Measurements from ENCODE around the gene FAM219B. TPM values are rescaled to one million over a fixed set of nuclear protein-coding genes. Genes with fewer than 3 reads are reported as not detected.

Gene FAM219B
- total RNA-seq, 1 experiment from 2014 or later = 29.3 TPM

DNA sequence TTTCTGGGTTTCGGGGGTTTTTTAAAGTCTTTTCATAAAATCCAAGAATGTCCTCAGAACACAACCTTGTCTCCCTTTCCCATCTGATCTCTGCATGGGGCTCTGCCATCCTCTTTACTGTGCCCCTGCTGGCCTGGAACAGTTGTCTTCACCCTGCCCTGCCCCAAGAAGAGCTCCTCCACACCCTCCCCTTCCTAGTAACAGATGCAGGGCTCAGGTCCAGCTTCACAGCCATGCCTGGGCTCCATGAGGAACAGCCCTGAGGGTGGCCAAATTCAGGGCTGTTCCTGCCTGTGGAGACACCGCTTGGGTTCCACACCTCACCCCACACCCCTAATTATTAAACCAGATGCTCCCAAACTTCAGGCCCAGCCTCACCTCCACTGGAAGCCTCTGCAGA lies 50.8 kb downstream of the FAM219B start:
- no peaks in the 10 kb centered on the region for H3K4me1 ChIP-seq
- H3K36me3 ChIP-seq = no peaks in the 10 kb centered on the region
- H3K9me3 ChIP-seq (replicated peaks) = no peaks in the 10 kb centered on the region
- H3K27me3 ChIP-seq = no peaks in the 10 kb centered on the region
- H3K27ac ChIP-seq = no peak overlapping the region
- no peak overlapping the region for H3K4me3 ChIP-seq
- DNase-seq = peak; percentile 32 to 47

- Histone ChIP-seq H3K36me3 (no peaks in the 10 kb centered on the region), H3K4me3 (no peak overlapping the region), H3K4me1 (no peaks in the 10 kb centered on the region), H3K27me3 (no peaks in the 10 kb centered on the region), H3K27ac (no peak overlapping the region), H3K9me3 (replicated peaks) (no peaks in the 10 kb centered on the region)
- DNase-seq = no peak
These were observed 52.1 kb downstream of the FAM219B start for GRCh38 chr15:74854453-74855022.

- Histone ChIP-seq H3K4me3 (no peak overlapping the region), H3K27ac (no peak overlapping the region), H3K27me3 (no peaks in the 10 kb centered on the region), H3K36me3 (peaks cover 9% of the 10 kb centered on the region; the same call in 1 of the 2 replicates), H3K4me1 (no peaks in the 10 kb centered on the region), H3K9me3 (replicated peaks) (no peaks in the 10 kb centered on the region)
- DNase-seq = no peak
These were observed 54.7 kb downstream of the FAM219B start for GRCh38 chr15:74851960-74852359.

DNA sequence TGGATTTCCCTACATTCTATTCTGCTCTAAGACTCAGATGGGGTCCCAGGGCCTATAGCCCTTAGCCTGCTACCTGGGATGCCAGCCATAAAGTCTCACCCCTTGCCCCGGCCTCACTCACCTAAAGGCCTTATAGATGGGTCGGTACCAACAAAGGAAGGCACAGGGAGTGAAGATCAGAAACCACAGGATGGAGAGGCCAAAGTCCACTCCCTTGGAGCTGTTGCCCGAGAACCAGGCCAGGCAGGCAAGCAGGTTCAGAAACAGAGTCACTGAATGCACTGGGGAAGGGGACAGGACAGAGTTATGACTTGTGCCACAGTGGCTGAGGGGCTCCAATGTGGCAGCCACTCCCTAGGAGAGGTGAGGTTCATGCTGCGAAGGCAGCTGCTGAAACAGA lies 56.3 kb downstream of the FAM219B start:
- Histone ChIP-seq H3K27me3 (no peaks in the 10 kb centered on the region), H3K27ac (no peak overlapping the region), H3K9me3 (replicated peaks) (no peaks in the 10 kb centered on the region), H3K4me3 (no peak overlapping the region), H3K4me1 (no peaks in the 10 kb centered on the region), H3K36me3 (peaks cover 9% of the 10 kb centered on the region; the same call in 1 of the 2 replicates)
- no peak for DNase-seq

Other genes with a start within 250 kb of the FAM219B start
- 19.7 and 21.6 TPM in 2 replicates for gene EDC3, start 210.8 kb downstream of the FAM219B start, total RNA-seq (2014; rRNA removed; shearing (Covaris generic))
- not detected in 2 replicates for gene CYP1A1, start 181.3 kb downstream of the FAM219B start, total RNA-seq (2014; rRNA removed; shearing (Covaris generic))
- gene CYP1A2, start 158.0 kb downstream of the FAM219B start, total RNA-seq (2014; rRNA removed; shearing (Covaris generic)) = not detected in 2 replicates
- 23.2 and 24.0 TPM in 2 replicates for gene CSK, start 124.8 kb downstream of the FAM219B start, total RNA-seq (2014; rRNA removed; shearing (Covaris generic))
- gene LMAN1L, start 94.0 kb downstream of the FAM219B start, total RNA-seq (2014; rRNA removed; shearing (Covaris generic)) = not detected in 2 replicates
- not detected in 2 replicates for gene CPLX3, start 80.2 kb downstream of the FAM219B start, total RNA-seq (2014; rRNA removed; shearing (Covaris generic))
- 27.1 and 28.3 TPM in 2 replicates for gene ULK3, start 63.7 kb downstream of the FAM219B start, total RNA-seq (2014; rRNA removed; shearing (Covaris generic))
- gene SCAMP2, start 33.5 kb downstream of the FAM219B start, total RNA-seq (2014; rRNA removed; shearing (Covaris generic)) = 25.8 and 29.2 TPM in 2 replicates
- 24.2 and 25.5 TPM in 2 replicates for gene MPI, start 16.8 kb downstream of the FAM219B start, total RNA-seq (2014; rRNA removed; shearing (Covaris generic))
- 212 and 220 TPM in 2 replicates for gene COX5A, start 31.2 kb upstream of the FAM219B start, total RNA-seq (2014; rRNA removed; shearing (Covaris generic))
- gene RPP25, start 49.9 kb upstream of the FAM219B start, total RNA-seq (2014; rRNA removed; shearing (Covaris generic)) = 0.02 TPM in 1 of 2 replicates, not detected in the other
- 13.5 and 14.4 TPM in 2 replicates for gene SCAMP5, start 88.7 kb upstream of the FAM219B start, total RNA-seq (2014; rRNA removed; shearing (Covaris generic))
- 21.5 and 25.5 TPM in 2 replicates for gene PPCDC, start 116.7 kb upstream of the FAM219B start, total RNA-seq (2014; rRNA removed; shearing (Covaris generic))

Measured in SJCRH30 (cell line).